ENCODE measurements around the gene ATXN10.

ATXN10 gene

DNA sequence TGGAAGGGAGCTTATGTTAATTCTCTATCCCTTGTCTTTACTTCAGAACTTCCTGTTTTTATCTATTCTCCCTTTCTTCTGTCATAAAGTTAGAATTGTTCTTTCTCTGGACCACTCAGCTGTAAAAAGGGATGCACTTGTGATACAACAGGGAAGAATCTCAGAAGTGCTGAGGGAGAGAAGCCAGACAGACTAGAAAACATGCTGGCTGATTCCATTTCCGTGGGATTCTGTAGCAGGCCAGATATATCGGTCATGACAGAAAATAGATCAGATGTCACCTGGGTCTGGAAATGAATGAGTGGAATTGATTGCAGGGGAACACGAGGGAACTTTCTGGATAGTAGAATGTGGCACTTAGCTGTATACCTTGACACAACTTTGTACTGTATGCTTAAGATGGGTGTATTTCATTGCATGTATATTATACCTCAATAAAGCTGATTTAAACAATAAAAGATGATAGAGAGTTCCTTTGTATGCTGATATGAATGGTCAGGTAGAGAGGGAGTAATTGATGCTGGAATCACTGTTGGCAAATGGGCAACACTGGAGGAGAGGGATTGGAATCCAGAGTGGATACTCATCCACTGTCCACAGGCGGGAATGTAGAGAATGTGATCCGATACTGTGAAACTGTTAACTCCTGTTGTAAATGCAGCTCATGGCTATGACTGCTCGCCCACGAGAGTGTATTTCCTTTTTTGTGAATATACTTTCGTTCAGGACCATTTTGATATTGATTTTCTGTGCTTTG lies 59.6 kb downstream of the ATXN10 start:
- H3K79me2 ChIP-seq (ENCODE audit: insufficient read depth, low read length) = peaks cover 59% of the 10 kb centered on the region
- H3K4me2 ChIP-seq (ENCODE audit: low read depth, low read length, poor library complexity, severe bottlenecking) = no peak overlapping the region
- no peak for TF ChIP-seq EZH2phosphoT487 (conservative IDR thresholded peaks at IDR 0.05; ENCODE audit: low read length)
- TF ChIP-seq, protein P1, sequence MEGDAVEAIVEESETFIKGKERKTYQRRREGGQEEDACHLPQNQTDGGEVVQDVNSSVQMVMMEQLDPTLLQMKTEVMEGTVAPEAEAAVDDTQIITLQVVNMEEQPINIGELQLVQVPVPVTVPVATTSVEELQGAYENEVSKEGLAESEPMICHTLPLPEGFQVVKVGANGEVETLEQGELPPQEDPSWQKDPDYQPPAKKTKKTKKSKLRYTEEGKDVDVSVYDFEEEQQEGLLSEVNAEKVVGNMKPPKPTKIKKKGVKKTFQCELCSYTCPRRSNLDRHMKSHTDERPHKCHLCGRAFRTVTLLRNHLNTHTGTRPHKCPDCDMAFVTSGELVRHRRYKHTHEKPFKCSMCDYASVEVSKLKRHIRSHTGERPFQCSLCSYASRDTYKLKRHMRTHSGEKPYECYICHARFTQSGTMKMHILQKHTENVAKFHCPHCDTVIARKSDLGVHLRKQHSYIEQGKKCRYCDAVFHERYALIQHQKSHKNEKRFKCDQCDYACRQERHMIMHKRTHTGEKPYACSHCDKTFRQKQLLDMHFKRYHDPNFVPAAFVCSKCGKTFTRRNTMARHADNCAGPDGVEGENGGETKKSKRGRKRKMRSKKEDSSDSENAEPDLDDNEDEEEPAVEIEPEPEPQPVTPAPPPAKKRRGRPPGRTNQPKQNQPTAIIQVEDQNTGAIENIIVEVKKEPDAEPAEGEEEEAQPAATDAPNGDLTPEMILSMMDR (IDR thresholded peaks at IDR 0.05; ENCODE audit: insufficient read depth, low read length, poor library complexity, severe bottlenecking) = no peak
- no peaks in the 10 kb centered on the region for H3K9me3 ChIP-seq (ENCODE audit: insufficient read depth, low read length)
- no peaks in the 10 kb centered on the region for H3K9me2 ChIP-seq (replicated peaks; ENCODE audit: insufficient read depth, low read length)
- H3F3A ChIP-seq (ENCODE audit: insufficient read depth) = peaks cover 16% of the 10 kb centered on the region
- peaks cover 30% of the 10 kb centered on the region for H3K36me3 ChIP-seq (ENCODE audit: low read length)
- no peaks in the 10 kb centered on the region for H3K27me3 ChIP-seq (ENCODE audit: low read length)
- H2AFZ ChIP-seq (ENCODE audit: low read depth, low read length, severe bottlenecking) = no peak overlapping the region
- H4K20me1 ChIP-seq (ENCODE audit: low read depth, low read length) = no peaks in the 10 kb centered on the region
- H3K4me3 ChIP-seq (ENCODE audit: insufficient read depth, low read length, poor library complexity, severe bottlenecking) = no peak overlapping the region
- H3K27ac ChIP-seq (ENCODE audit: low read depth, low read length) = peak overlapping the region; percentile 51
- H3K9ac ChIP-seq (ENCODE audit: low read length) = no peak overlapping the region

DNA sequence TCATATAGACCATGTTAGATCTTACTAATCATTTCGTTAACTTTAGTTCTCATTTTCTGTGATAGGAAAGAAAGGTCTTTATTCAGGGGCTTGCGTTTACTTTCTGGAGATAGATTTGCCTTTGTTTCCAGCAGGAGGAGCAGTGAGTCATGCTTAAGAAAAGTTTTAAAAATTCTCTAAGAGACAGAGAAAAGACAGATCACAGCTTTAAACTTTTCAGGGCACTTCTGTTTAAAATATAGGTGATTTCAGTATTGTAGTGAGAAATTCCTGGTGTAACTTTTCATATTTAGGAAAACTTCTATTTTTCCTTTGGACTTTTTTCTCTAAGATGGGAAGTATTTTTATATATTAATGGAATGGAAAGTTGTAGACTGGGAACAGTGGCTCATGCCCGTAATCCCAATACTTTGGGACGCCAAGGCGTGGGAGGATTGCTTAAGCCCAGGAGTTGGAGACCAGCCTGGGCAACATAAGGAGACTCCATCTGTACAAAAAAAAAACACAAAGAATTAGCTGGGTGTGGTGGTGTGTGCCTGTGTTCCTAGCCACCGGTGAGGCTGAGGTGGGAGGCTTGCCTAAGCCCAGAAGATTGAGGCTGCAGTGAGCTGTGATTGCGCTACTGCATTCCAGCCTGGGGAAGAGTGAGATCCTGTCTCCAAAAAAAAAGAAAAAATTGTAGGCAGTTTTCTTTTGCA lies 60.3 kb downstream of the ATXN10 start:
- peak overlapping the region; percentile 3 for H3K4me2 ChIP-seq (ENCODE audit: low read depth, low read length, poor library complexity, severe bottlenecking)
- TF ChIP-seq EZH2phosphoT487 (conservative IDR thresholded peaks at IDR 0.05; ENCODE audit: low read length) = no peak
- TF ChIP-seq, protein P1 (IDR thresholded peaks at IDR 0.05; ENCODE audit: insufficient read depth, low read length, poor library complexity, severe bottlenecking) = peak; percentile 55
- H3K27me3 ChIP-seq (ENCODE audit: low read length) = no peaks in the 10 kb centered on the region
- peaks cover 16% of the 10 kb centered on the region for H3F3A ChIP-seq (ENCODE audit: insufficient read depth)
- peaks cover 34% of the 10 kb centered on the region for H3K36me3 ChIP-seq (ENCODE audit: low read length)
- H3K4me3 ChIP-seq (ENCODE audit: insufficient read depth, low read length, poor library complexity, severe bottlenecking) = no peak overlapping the region
- peaks cover 55% of the 10 kb centered on the region for H3K79me2 ChIP-seq (ENCODE audit: insufficient read depth, low read length)
- H3K9me3 ChIP-seq (ENCODE audit: insufficient read depth, low read length) = no peaks in the 10 kb centered on the region
- no peak overlapping the region for H2AFZ ChIP-seq (ENCODE audit: low read depth, low read length, severe bottlenecking)
- peak overlapping the region; percentile 51 for H3K27ac ChIP-seq (ENCODE audit: low read depth, low read length)
- H4K20me1 ChIP-seq (ENCODE audit: low read depth, low read length) = no peaks in the 10 kb centered on the region
- H3K9ac ChIP-seq (ENCODE audit: low read length) = 0 out of 2 replicates have a peak overlapping the region, but pooled peaks have one; percentile 15
- no peaks in the 10 kb centered on the region for H3K9me2 ChIP-seq (replicated peaks; ENCODE audit: insufficient read depth, low read length)

DNA sequence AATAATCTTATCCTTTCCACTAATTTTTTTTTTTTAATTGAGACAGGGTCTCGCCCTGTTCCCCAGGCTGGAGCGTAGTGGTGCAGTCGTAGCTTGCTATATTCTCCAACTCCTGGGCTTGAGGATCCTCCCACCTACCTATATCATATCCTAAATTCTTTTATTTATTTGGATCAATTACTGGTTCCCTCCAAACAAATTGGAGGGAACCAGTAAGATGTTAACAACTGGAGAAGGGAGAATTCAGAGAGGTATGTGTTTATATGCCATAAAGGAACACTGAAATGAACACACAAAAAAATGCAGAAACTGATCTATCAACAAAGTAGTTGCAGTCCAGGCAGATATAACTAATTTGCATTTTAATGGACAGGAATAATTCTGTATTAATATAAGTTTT lies 63.6 kb downstream of the ATXN10 start:
- Histone ChIP-seq H3F3A (ENCODE audit: insufficient read depth) (peaks cover 21% of the 10 kb centered on the region), H3K36me3 (ENCODE audit: low read length) (peaks cover 58% of the 10 kb centered on the region), H3K9ac (ENCODE audit: low read length) (no peak overlapping the region), H3K79me2 (ENCODE audit: insufficient read depth, low read length) (peaks cover 42% of the 10 kb centered on the region), H3K9me3 (ENCODE audit: insufficient read depth, low read length) (no peaks in the 10 kb centered on the region), H3K4me2 (ENCODE audit: low read depth, low read length, poor library complexity, severe bottlenecking) (no peak overlapping the region), H3K27ac (ENCODE audit: low read depth, low read length) (0 out of 2 replicates have a peak overlapping the region, but pooled peaks have one; percentile 16), H4K20me1 (ENCODE audit: low read depth, low read length) (no peaks in the 10 kb centered on the region), H2AFZ (ENCODE audit: low read depth, low read length, severe bottlenecking) (no peak overlapping the region), H3K9me2 (replicated peaks; ENCODE audit: insufficient read depth, low read length) (no peaks in the 10 kb centered on the region), H3K27me3 (ENCODE audit: low read length) (no peaks in the 10 kb centered on the region), H3K4me3 (ENCODE audit: insufficient read depth, low read length, poor library complexity, severe bottlenecking) (no peak overlapping the region)
- TF ChIP-seq, protein P1 (IDR thresholded peaks at IDR 0.05; ENCODE audit: insufficient read depth, low read length, poor library complexity, severe bottlenecking) = no peak
- TF ChIP-seq EZH2phosphoT487 (conservative IDR thresholded peaks at IDR 0.05; ENCODE audit: low read length) = no peak
